Tibial artery (tissue), 4 donors: ENCODE data around the gene CRY1.

Source experiments
- DNase-seq, 2 donors: peaks; one replicate each; pipeline ENCODE4 v3.0.0-alpha.2; 2019
- H3K27ac ChIP-seq, 2 donors: fragments of 200-600 bp; sonication (generic) in 1 of 2; 1 replicate in 1 of 2; 2 replicates in 1 of 2; pipeline ENCODE4 v1.5.1; 2018 to 2019; ENCODE audit warnings: mild to moderate bottlenecking in 1 of 2
- H3K27me3 ChIP-seq, 2 donors: fragments of 200-600 bp; sonication (generic) in 1 of 2; one replicate each; pipeline versions ENCODE4 v1.5.1 to v1.6.0; 2016 to 2019
- H3K36me3 ChIP-seq, 3 donors: fragments of 200-600 bp; sonication (generic) in 2 of 3; one replicate each; pipeline ENCODE4 v1.5.1; 2016 to 2019; ENCODE audit warnings: mild to moderate bottlenecking in 2 of 3
- H3K4me1 ChIP-seq, 4 donors: fragments of 200-600 bp; sonication (generic) in 2 of 4; 1 replicate in 3 of 4; 2 replicates in 1 of 4; pipeline ENCODE4 v1.5.1; 2016 to 2019
- H3K4me3 ChIP-seq, 2 donors: fragments of 200-600 bp; sonication (generic) in 1 of 2; 1 replicate in 1 of 2; 2 replicates in 1 of 2; pipeline ENCODE4 v1.5.1; 2018 to 2019; ENCODE audit warnings: mild to moderate bottlenecking in 2 of 2
- H3K9me3 ChIP-seq, 3 donors: fragments of 200-600 bp; sonication (generic) in 1 of 3; one replicate each; pipeline ENCODE4 v1.5.1; 2016 to 2019
- CTCF ChIP-seq, 2 experiments: fragments of 200-600 bp in 1 of 2; fragments of 450-650 bp in 1 of 2; IDR thresholded peaks; one replicate each; pipeline ENCODE4 v1.5.1; 2017 to 2019; ENCODE audit warnings: antibody characterized with exemption in 2 of 2, mild to moderate bottlenecking in 1 of 2, moderate library complexity in 1 of 2
- intact Hi-C: fragments of 100-400 bp; cut with DNase I; formaldehyde crosslinking; loops from one replicate; pipeline ENCODE4 v1.15.0; 2023; ENCODE audit warnings: low total_unique reads

CRY1 gene

DNA sequence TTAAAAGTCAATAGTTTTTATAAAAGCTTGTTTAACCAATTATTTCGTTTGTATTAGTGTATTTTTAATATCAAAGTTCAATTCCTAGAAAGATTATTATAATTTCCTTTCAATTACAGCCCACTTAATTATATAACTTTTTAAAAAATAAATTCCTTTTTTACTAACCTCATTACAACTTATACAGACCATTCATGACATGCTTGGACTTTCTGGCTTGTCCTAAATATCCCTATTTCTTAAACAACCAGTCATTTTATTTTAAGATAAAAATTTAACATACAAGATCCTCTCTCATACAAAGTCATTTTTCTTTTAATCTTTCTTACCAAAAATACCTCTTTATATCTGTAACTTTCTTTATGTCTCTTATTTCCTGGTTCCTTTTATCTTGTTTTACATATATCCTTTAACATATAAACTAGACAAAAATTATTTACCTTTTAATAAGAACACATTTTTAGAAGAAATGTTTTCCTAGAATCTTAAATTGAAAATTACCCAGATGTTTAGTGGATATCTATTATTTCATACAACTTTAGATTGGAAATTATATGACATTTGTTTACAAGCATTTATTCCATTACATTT is 148.0 kb downstream of the CRY1 start:
- intact Hi-C loops: no loop called here
- Histone ChIP-seq H3K9me3 (no peaks in the 10 kb centered on the region), H3K27me3 (no peaks in the 10 kb centered on the region), H3K27ac (no peak overlapping the region), H3K36me3 (no peaks in the 10 kb centered on the region), H3K4me1 (peaks cover 0 to 12% (median 3%) of the 10 kb centered on the region in 4 donors), H3K4me3 (no peak overlapping the region)
- DNase-seq: no peak
- no peak for TF ChIP-seq CTCF (IDR thresholded peaks at IDR 0.05)

DNA sequence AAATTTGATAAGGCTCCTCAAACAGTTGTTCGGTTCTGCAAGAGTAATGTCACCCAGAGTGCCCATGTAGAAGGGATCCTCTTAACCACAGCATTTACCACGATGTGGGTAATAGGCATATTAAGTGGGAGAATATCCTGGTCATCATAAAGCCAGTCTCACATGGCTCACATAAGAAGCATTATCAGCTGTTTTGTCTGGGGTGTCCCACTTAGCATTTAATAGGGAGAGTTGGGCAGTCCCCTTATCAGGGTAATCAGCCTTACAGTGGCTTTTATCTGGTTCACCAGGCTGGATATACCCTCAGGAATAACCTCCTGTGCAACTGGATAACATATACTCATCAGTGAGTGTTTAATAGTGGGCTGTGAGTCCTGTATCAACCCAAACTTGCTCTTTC is 150.6 kb downstream of the CRY1 start:
- Histone ChIP-seq H3K4me3 (no peak overlapping the region), H3K4me1 (peaks cover 0 to 12% (median 3%) of the 10 kb centered on the region in 4 donors), H3K27me3 (no peaks in the 10 kb centered on the region), H3K9me3 (no peaks in the 10 kb centered on the region), H3K36me3 (no peaks in the 10 kb centered on the region), H3K27ac (no peak overlapping the region)
- TF ChIP-seq CTCF (IDR thresholded peaks at IDR 0.05): no peak
- DNase-seq: no peak
- intact Hi-C loops: no loop called here

- no peak for DNase-seq
- Histone ChIP-seq H3K4me1 (peaks cover 0 to 12% (median 3%) of the 10 kb centered on the region in 4 donors), H3K36me3 (no peaks in the 10 kb centered on the region), H3K9me3 (no peaks in the 10 kb centered on the region), H3K27me3 (no peaks in the 10 kb centered on the region), H3K27ac (peak overlapping the region in 1 of 2 donors; percentile 23), H3K4me3 (no peak overlapping the region)
- intact Hi-C loops: no loop called here
- no peak for TF ChIP-seq CTCF (IDR thresholded peaks at IDR 0.05)
Observed at GRCh38 chr12:106941481-106942156, 151.7 kb downstream of the CRY1 start.
